AG09309 (cell line): ENCODE measurements around the gene EME2.
A peak's percentile ranks its signal among the peaks of the same experiment; 100 is the strongest.

ENCODE experiments used
- DNase-seq: peaks from one replicate; pipeline ENCODE4 v3.0.0-alpha.2; 2010; ENCODE audit warnings: low read depth
- H3K4me3 ChIP-seq: 2 replicates; pipeline ENCODE4 v1.5.1; 2011; ENCODE audit warnings: mild to moderate bottlenecking, low read depth, low read length, moderate library complexity; ENCODE audit not compliant: control insufficient read depth
- TF ChIP-seq, protein P1 (sequence below): IDR thresholded peaks from 2 replicates; pipeline ENCODE4 v1.5.1; 2011; ENCODE audit warnings: mild to moderate bottlenecking, low read depth, low read length, inconsistent platforms; ENCODE audit not compliant: insufficient read depth, control insufficient read depth; ENCODE audit errors: missing control alignments

The EME2 gene

DNA sequence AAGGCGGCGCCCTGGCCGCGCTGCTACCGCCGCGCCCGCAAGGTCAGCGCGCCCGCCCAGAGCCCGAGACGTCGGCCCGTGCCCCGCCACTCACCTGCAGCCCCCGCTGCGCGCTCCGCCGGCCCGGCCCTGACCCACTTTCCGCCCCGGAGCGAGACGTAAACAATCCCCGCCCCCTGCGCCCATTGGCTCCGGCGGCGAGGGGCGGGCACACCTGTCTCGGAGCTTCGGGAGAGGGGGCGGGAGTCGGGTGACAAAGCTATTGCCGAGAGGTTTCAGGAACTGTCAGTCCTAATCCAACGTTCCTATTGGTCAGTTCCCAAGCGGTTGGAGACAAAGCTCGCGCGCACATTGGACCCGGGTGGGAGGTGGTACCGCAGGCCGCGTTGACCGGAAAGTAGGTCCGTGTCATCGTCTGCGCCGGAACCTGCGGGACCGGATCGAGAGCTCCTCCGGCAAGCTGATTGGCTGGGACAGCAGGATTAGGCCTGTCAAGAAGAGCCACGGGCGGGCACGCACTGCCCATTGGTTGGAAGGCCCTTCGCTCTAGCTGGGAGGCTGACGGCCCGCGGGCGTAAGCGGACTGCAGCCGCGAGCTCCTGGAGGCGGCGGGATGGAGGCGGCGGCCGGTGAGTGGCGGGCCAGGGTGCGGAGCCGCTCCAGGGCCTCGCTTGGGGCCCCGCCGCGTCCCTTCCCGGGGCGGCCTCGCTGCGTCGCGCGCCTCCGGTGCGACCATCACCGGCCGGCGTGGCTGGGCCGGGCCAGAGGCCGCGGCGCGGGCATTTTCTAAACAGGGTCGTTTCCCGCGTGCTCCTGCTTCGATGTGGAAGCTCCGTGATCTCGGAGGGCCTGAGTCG, 10.0 kb downstream of the EME2 start, which contains the start of the genes NUBP2 and SPSB3:
TSS of gene NUBP2 (plus strand) at position 553 of the 857 bp plus-strand sequence. CDS start at position 614, 61 bp downstream.
TSS of gene SPSB3 (minus strand) at position 164 of the 857 bp plus-strand sequence. CDS start 1,088 bp downstream, outside the sequence.
- peak within 1 kb of the TSS; percentile 80 for H3K4me3 ChIP-seq
- TF ChIP-seq, protein P1, sequence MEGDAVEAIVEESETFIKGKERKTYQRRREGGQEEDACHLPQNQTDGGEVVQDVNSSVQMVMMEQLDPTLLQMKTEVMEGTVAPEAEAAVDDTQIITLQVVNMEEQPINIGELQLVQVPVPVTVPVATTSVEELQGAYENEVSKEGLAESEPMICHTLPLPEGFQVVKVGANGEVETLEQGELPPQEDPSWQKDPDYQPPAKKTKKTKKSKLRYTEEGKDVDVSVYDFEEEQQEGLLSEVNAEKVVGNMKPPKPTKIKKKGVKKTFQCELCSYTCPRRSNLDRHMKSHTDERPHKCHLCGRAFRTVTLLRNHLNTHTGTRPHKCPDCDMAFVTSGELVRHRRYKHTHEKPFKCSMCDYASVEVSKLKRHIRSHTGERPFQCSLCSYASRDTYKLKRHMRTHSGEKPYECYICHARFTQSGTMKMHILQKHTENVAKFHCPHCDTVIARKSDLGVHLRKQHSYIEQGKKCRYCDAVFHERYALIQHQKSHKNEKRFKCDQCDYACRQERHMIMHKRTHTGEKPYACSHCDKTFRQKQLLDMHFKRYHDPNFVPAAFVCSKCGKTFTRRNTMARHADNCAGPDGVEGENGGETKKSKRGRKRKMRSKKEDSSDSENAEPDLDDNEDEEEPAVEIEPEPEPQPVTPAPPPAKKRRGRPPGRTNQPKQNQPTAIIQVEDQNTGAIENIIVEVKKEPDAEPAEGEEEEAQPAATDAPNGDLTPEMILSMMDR = no peak

DNA sequence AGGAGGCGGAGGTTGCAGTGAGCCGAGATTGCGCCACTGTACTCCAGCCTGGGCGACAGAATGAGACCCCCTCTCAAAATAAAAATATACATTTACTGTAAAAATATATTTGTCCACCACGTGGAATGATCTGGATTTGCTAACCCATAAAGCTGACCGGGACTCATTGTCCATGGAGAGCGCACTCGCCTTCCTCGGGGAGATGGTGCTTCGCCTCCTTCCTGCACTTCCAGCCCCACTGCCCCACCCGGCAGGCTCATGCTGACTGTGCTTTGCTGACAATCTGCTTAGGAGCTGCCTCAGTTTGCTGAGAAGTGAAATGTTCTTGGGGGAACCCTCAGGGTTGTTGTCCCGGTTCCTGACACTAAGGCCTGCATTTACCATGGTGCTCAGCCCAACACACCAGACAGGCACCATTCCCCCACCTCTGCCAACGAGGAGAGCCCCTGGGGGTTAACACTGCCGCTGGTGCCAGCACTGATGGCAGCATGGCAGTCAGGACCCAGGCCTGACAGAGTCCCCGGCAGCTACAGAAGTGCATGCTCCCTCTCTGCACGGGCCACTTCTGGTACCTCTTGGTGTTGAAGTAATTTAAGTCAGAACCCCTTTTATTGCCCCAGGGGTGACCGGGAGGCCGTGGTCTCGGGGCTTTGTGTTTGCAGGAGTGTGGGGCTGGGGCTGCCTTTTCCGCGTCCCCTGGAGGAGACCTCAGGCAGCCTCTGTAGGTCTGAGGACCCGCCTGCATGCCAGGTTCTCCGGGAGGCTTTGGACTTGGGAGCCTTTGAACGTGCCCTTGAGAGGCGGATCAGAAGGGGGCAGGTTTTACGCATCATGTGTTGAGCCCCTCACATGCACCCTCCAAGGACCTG, 12.6 kb downstream of the EME2 start:
- TF ChIP-seq, protein P1 = no peak
- no peak for DNase-seq

More for the DNA sequence above, 10.0 kb downstream of the EME2 start, which contains the start of the genes NUBP2 and SPSB3:
- peak; percentile 100 for DNase-seq

DNA sequence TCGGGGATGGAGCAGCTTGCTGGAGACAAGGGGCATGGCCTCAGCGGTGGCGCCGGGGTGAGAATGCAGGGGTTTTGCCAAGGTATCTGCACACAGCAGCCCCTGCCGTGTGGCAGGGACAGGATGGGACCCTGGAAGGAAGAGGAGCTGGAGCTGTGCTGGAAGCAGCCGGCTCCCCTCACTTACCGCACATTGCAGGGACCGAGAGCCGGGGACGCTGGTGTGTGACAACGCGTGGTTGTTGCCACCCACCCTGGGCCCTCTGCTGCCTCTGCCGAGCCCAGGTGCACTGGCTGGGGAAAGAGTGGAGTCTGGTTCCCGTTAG, 13.2 kb downstream of the EME2 start:
- TF ChIP-seq, protein P1 = no peak
- no peak overlapping the region for H3K4me3 ChIP-seq
- no peak for DNase-seq

More for the DNA sequence above, 12.6 kb downstream of the EME2 start:
- no peak overlapping the region for H3K4me3 ChIP-seq

DNA sequence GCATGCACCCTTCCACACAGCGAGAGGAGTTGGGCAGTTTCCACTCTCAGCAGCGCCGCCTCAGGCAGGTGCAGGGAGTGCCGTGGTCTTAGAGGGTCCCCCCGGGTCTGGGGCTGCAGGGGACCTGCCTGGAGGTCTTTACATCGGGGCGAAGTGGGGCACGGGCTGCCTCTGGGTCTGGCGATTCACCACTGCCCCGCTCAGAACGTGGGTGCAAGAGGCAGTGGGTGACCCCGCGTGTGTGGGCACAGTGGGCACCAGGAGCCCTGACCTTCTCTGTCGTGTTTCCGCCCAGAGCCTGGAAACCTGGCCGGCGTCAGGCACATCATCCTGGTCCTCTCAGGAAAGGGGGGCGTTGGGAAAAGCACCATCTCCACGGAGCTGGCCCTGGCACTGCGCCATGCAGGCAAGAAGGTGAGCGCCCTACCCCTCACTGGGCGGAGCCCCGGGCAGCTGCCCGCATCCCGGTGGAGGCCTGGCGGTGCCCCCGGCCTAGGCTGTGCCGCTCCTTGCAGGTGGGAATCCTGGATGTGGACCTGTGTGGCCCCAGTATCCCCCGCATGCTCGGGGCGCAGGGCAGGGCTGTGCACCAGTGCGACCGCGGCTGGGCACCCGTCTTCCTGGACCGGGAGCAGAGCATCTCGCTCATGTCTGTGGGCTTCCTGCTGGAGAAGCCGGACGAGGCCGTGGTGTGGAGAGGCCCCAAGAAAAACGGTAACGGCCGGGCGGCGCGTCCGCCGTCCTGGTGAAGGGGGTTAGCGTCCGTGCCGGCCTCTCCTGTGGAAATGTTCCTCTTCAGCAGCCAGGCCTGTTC, 13.8 kb downstream of the EME2 start:
- TF ChIP-seq, protein P1 = no peak
- no peak for DNase-seq
- H3K4me3 ChIP-seq = no peak overlapping the region

DNA sequence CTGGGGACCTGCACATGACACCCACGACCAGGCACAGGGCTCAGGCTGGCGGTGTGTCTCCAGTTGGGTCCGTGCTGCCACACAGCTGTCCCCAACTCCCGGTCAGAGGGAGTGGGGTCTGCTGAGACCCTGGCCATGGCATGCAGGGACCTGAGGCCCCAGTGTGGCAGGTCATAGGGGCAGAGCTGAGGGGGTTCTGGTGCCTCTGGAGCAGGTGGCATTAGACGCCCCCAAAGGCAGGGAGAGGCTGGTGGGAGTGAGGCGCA, 14.4 kb downstream of the EME2 start:
- TF ChIP-seq, protein P1 = no peak
- DNase-seq = no peak
- no peak overlapping the region for H3K4me3 ChIP-seq
